Tibial nerve (tissue), 4 donors: ENCODE measurements around the gene TMEM234. TPM values are rescaled to one million over a fixed set of nuclear protein-coding genes. Genes with fewer than 3 reads are reported as not detected.

Experiments used
- DNase-seq, 2 donors: peaks; one replicate each; pipeline ENCODE4 v3.0.0-alpha.2; 2019; ENCODE audit warnings: low spot score in 2 of 2
- H3K27ac ChIP-seq, 4 donors: fragments of 200-600 bp; sonication (generic) in 3 of 4; one replicate each; pipeline ENCODE4 v1.5.1; 2017 to 2019; ENCODE audit warnings: mild to moderate bottlenecking in 1 of 4
- H3K27me3 ChIP-seq, 2 donors: fragments of 200-600 bp; sonication (generic) in 1 of 2; one replicate each; pipeline versions ENCODE4 v1.5.1 to v1.6.0; 2017 to 2019
- H3K36me3 ChIP-seq, 3 donors: fragments of 200-600 bp; sonication (generic); one replicate each; pipeline ENCODE4 v1.5.1; 2018 to 2019
- H3K4me1 ChIP-seq, 4 donors: fragments of 200-600 bp; sonication (generic) in 3 of 4; one replicate each; pipeline ENCODE4 v1.5.1; 2017 to 2019
- H3K4me3 ChIP-seq, 4 donors: fragments of 200-600 bp; sonication (generic) in 3 of 4; one replicate each; pipeline ENCODE4 v1.5.1; 2017 to 2019; ENCODE audit warnings: mild to moderate bottlenecking in 1 of 4, moderate library complexity in 1 of 4
- H3K9me3 ChIP-seq, 4 donors: fragments of 200-600 bp; sonication (generic) in 3 of 4; one replicate each; pipeline ENCODE4 v1.5.1; 2017 to 2019
- CTCF ChIP-seq, 5 experiments: fragments of 200-600 bp in 3 of 5; fragments of 450-650 bp in 2 of 5; sonication (generic) in 3 of 5; IDR thresholded peaks; one replicate each; pipeline ENCODE4 v1.5.1; 2016 to 2019; ENCODE audit warnings: antibody characterized with exemption in 5 of 5, mild to moderate bottlenecking in 3 of 5, moderate library complexity in 2 of 5
- EP300 ChIP-seq, 2 donors: sonication (generic); formaldehyde crosslinking; IDR thresholded peaks; one replicate each; pipeline ENCODE4 v1.6.1; 2017; ENCODE audit warnings: antibody characterized with exemption in 2 of 2, mild to moderate bottlenecking in 1 of 2
- POLR2A ChIP-seq, 2 donors: fragments of 450-650 bp; IDR thresholded peaks; one replicate each; pipeline ENCODE4 v1.6.1; 2017; ENCODE audit warnings: antibody characterized with exemption in 2 of 2, mild to moderate bottlenecking in 2 of 2, moderate library complexity in 2 of 2
- WGBS, 2 donors: methylation state at CpG; one replicate each; pipeline ENCODE4 v1.1.5; 2018; 5-methylcytosine and 5-hydroxymethylcytosine counted together
- total RNA-seq, 4 donors: library from RNA; depleted of rRNA; stranded (reverse); fragments of >200 nt; gene quantifications; one replicate each; pipeline ENCODE4 v1.1.0, GENCODE V29; 2016

The TMEM234 gene
- total RNA-seq, 4 donors from 2014 or later = 22.5 to 29.0 (median 26.3) TPM

- DNase-seq = no peak
- no peak for TF ChIP-seq CTCF (IDR thresholded peaks at IDR 0.05)
- TF ChIP-seq POLR2A (IDR thresholded peaks at IDR 0.05) = no peak
- TF ChIP-seq EP300 (IDR thresholded peaks at IDR 0.05) = no peak
- Histone ChIP-seq H3K4me1 (peaks cover 0 to 6% (median 0%) of the 10 kb centered on the region in 4 donors), H3K9me3 (no peaks in the 10 kb centered on the region), H3K27me3 (no peaks in the 10 kb centered on the region), H3K36me3 (no peaks in the 10 kb centered on the region), H3K27ac (no peak overlapping the region), H3K4me3 (no peak overlapping the region)
- 87 to 88% methylated on average over 6 of the region's 6 CpGs for WGBS, 2 donors
These were observed 35.0 kb upstream of the TMEM234 start for GRCh38 chr1:32257227-32257508.

- H3K9me3 ChIP-seq = no peaks in the 10 kb centered on the region
- H3K4me3 ChIP-seq = no peak overlapping the region
- WGBS, 2 donors = 81% methylated on average over 9 of the region's 9 CpGs
- H3K27me3 ChIP-seq = no peaks in the 10 kb centered on the region
- no peak overlapping the region for H3K27ac ChIP-seq
- no peaks in the 10 kb centered on the region for H3K36me3 ChIP-seq
- H3K4me1 ChIP-seq = peaks cover 0 to 7% (median 0%) of the 10 kb centered on the region in 4 donors
- TF ChIP-seq EP300 (IDR thresholded peaks at IDR 0.05) (no peak), CTCF (IDR thresholded peaks at IDR 0.05) (no peak)
- no peak for DNase-seq
These were observed 34.5 kb upstream of the TMEM234 start for GRCh38 chr1:32256473-32257226.

- DNase-seq = no peak
- Histone ChIP-seq H3K27ac (no peak overlapping the region), H3K36me3 (no peaks in the 10 kb centered on the region), H3K4me1 (peaks cover 0 to 7% (median 0%) of the 10 kb centered on the region in 4 donors), H3K27me3 (no peaks in the 10 kb centered on the region), H3K4me3 (no peak overlapping the region), H3K9me3 (no peaks in the 10 kb centered on the region)
- TF ChIP-seq CTCF (IDR thresholded peaks at IDR 0.05) = no peak
- TF ChIP-seq EP300 (IDR thresholded peaks at IDR 0.05) = no peak
- TF ChIP-seq POLR2A (IDR thresholded peaks at IDR 0.05) = no peak
- WGBS, 2 donors = 85 to 86% methylated on average over 10 of the region's 10 CpGs
These were observed 33.2 kb upstream of the TMEM234 start for GRCh38 chr1:32255072-32256071.

GRCh38 chr1:32250893-32251716 is 29.0 kb upstream of the TMEM234 start, which contains the start of gene LCK:
Gene LCK, plus strand, starts transcription at chr1:32251265. Its CDS starts 23,065 bp downstream, at chr1:32274330.
- Histone ChIP-seq H3K4me1 (peaks cover 0 to 41% (median 20%) of the 10 kb centered on the region in 4 donors), H3K27ac (peak within 1 kb of the TSS in 3 of 4 donors; percentile 11 to 86 (median 41)), H3K36me3 (no peaks in the 10 kb centered on the region), H3K27me3 (no peaks in the 10 kb centered on the region), H3K4me3 (peak within 1 kb of the TSS in 1 of 4 donors; percentile 38), H3K9me3 (no peaks in the 10 kb centered on the region)
- 74 to 75% methylated on average over 22 to 25 of the region's 25 CpGs for WGBS, 2 donors
- no peak for TF ChIP-seq CTCF (IDR thresholded peaks at IDR 0.05)
- TF ChIP-seq POLR2A (IDR thresholded peaks at IDR 0.05) = no peak
- TF ChIP-seq EP300 (IDR thresholded peaks at IDR 0.05) = no peak
- no peak for DNase-seq
